Muscle layer of duodenum (tissue), 2 donors: Measurements from ENCODE around the gene CALCOCO2.
"Not testable (repeated sequence)": the region's sequence is repeated elsewhere in the genome, so short reads cannot be mapped to it uniquely, and the experiment has no call there.

Experiments used
- H3K27ac ChIP-seq: one replicate; pipeline ENCODE4 v1.7.0; 2013; ENCODE audit warnings: mild to moderate bottlenecking, low read length
- H3K27me3 ChIP-seq: one replicate; pipeline ENCODE4 v1.7.0; 2013; ENCODE audit warnings: low read depth, mild to moderate bottlenecking, control low read depth, low read length
- H3K36me3 ChIP-seq, 2 donors: one replicate each; pipeline ENCODE4 v1.7.0; 2013; ENCODE audit warnings: low read length in 2 of 2, control low read depth in 1 of 2, mild to moderate bottlenecking in 1 of 2; ENCODE audit not compliant: insufficient read depth in 2 of 2, control insufficient read depth in 1 of 2
- H3K4me1 ChIP-seq, 2 donors: one replicate each; pipeline ENCODE4 v1.7.0; 2013; ENCODE audit warnings: low read length in 2 of 2, mild to moderate bottlenecking in 2 of 2, control low read depth in 1 of 2, moderate library complexity in 1 of 2; ENCODE audit not compliant: insufficient read depth in 2 of 2, control insufficient read depth in 1 of 2
- H3K4me3 ChIP-seq, 2 donors: one replicate each; pipeline ENCODE4 v1.7.0; 2013; ENCODE audit warnings: low read length in 2 of 2, low read depth in 1 of 2, mild to moderate bottlenecking in 1 of 2
- H3K9me3 ChIP-seq, 2 donors: one replicate each; pipeline ENCODE4 v1.7.0; 2013; ENCODE audit warnings: low read length in 2 of 2, control low read depth in 1 of 2, mild to moderate bottlenecking in 1 of 2; ENCODE audit not compliant: control insufficient read depth in 1 of 2
- donor health status: healthy.

The CALCOCO2 gene

DNA sequence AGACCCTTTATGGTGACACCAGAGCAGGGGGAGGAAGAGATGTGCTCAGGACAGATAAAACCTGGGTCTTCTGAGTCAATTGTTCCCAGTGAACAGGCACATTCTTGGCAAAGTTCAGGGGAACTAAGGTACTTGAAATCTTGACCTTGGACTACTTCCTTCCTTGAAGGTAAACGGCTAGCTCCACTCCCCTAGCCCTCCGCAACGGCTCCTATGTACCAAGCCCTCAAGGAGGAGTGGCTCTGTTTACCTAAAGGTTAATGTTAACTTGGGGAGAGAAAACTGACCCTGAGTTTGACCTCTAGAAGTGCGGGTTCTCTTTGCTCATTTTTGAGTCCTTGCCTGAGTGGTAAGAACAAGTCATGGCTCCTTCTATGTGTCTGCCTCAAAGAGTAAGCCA, 21.7 kb upstream of the CALCOCO2 start:
- Histone ChIP-seq H3K36me3 (no peaks in the 10 kb centered on the region), H3K27me3 (no peaks in the 10 kb centered on the region), H3K27ac (peak overlapping the region; percentile 62), H3K4me3 (no peak overlapping the region), H3K9me3 (no peaks in the 10 kb centered on the region), H3K4me1 (peaks cover 5% of the 10 kb centered on the region in 2 donors)

DNA sequence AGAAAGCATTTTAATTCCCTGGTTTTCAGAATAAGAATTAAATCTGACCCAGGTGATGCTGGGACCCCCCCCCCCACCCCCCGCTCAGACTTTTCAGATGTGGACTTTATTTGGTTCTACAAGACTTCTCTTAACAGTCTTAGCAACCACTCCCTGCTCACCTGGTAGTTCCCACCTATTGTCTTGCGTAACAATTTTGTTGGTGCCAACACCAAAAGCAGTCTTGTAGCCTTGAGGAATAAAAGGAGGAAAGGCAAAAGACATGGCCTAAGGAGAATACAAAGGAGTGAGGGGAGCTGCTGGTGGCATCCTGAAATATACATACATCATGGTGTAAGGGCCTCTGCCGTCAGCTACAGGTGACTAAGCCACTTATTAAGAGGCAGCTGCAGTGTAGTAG, 18.8 kb upstream of the CALCOCO2 start:
- peaks cover 0 to 7% of the 10 kb centered on the region in 2 donors for H3K4me1 ChIP-seq
- H3K4me3 ChIP-seq, result no peak overlapping the region
- no peaks in the 10 kb centered on the region for H3K9me3 ChIP-seq
- no peak overlapping the region for H3K27ac ChIP-seq
- H3K36me3 ChIP-seq, result no peaks in the 10 kb centered on the region
- no peaks in the 10 kb centered on the region for H3K27me3 ChIP-seq

DNA sequence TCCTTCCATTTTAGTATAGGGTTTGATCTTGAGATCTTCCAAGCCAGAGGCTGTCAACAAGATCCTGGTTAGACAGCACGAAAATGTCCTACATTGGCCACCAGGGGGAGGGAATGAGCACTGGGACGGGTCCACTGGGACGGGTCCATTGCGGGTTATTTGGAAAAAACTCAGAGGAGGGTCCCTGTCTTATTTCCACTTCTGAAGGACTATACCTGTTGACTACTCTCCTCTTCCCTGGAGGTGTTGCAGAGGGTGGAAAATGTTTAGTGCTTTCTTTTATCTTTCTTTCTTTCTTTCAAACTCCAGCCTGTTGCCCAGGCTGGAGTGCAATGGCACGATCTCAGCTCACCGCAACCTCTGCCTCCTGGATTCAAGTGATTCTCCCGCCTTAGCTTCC, 16.3 kb upstream of the CALCOCO2 start:
- H3K9me3 ChIP-seq, result no peaks in the 10 kb centered on the region
- H3K27me3 ChIP-seq, result peaks cover 7% of the 10 kb centered on the region
- H3K4me3 ChIP-seq, result no peak overlapping the region
- no peaks in the 10 kb centered on the region for H3K36me3 ChIP-seq
- peaks cover 3 to 15% of the 10 kb centered on the region in 2 donors for H3K4me1 ChIP-seq
- no peak overlapping the region for H3K27ac ChIP-seq

DNA sequence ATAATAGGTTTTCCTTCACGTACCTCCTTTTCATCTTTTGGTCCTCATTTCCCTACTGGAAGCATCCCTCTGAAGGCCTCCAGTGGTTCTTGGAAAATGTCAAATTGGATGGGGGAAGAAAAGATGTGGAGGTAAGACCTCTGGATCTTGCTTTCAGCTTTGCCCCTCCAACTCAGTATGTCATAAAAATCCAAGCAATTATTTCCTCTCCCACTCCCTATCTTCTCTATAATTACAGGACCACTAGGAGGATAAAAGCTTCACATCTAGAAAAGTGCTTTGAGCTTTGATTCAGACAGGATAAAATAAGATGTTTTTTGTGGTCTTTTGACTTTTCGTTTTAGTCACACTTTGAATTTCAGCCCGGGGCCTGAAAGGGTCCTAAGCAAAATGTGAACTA, 15.5 kb upstream of the CALCOCO2 start:
- Histone ChIP-seq H3K9me3 (no peaks in the 10 kb centered on the region), H3K27me3 (peaks cover 7% of the 10 kb centered on the region), H3K4me3 (no peak overlapping the region), H3K4me1 (peaks cover 3 to 15% of the 10 kb centered on the region in 2 donors), H3K27ac (no peak overlapping the region), H3K36me3 (no peaks in the 10 kb centered on the region)

DNA sequence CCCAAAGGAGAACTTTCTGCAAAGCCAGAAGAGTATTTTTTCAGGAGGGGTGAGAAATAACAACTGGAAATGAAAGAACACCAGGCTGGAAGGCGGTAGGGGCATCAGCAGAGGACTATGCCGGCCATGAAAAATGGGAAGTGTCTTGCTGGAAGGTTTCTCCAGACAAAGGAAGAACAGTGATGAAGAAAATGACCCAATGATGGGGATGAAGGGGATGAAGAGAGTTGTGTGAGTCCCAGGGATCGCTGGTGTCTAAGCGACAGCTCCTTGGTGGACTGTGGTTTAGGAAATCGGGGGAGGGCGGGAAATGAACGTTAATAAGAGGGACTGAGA, 14.4 kb upstream of the CALCOCO2 start:
- no peaks in the 10 kb centered on the region for H3K36me3 ChIP-seq
- H3K27me3 ChIP-seq, result peaks cover 7% of the 10 kb centered on the region
- peaks cover 3 to 15% of the 10 kb centered on the region in 2 donors for H3K4me1 ChIP-seq
- H3K9me3 ChIP-seq, result no peaks in the 10 kb centered on the region
- H3K27ac ChIP-seq, result no peak overlapping the region
- H3K4me3 ChIP-seq, result peak overlapping the region; percentile 61 to 64

DNA sequence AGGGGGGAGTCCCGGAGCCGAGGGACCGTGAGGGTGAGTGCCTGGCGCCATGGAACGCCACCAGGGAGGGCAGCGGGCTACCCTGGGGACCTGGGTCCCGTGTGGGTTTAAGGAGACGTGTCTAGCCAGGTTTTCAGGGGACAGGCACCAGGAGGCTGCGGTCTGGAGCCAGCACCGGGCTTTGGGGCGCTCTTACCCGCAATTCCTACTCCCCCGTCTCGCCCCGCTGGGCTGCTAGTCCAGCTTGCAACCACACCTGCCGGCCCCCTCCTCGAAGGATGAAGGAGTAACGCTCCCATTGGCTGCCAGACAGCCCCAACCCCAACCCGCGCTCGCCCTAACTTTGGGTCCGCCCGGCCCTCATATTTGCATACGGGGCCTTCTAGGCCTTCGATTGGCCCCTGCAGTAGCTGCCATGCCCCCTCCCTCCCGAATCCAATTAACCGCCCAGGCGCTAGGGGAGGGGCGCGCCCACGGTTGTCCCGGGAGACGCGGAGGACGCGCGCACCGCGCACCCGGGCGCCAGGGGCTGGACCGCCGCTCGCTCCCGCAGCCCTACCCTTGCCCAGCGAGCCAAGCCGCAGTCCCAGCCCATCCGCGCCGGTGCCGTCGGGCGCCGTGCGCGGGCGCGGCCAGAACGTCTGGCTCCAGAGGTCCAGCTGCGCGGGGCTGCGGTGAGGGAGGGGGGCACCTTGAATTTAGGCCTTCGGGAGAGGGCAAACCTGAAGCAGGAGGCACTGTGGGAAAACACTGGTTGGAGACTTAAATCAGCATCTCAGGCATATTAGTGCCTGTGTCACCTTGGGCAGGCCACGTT, 13.9 kb upstream of the CALCOCO2 start, which contains the start of gene TTLL6:
Gene TTLL6, minus strand, starts transcription at position 456 of the 817 bp plus-strand sequence. Its CDS starts 157 bp downstream, at position 299.
- Histone ChIP-seq H3K4me1 (peaks cover 3 to 15% of the 10 kb centered on the region in 2 donors), H3K4me3 (peak within 1 kb of the TSS; percentile 61 to 64), H3K9me3 (no peaks in the 10 kb centered on the region), H3K27me3 (peaks cover 7% of the 10 kb centered on the region), H3K27ac (no peak within 1 kb of the TSS), H3K36me3 (no peaks in the 10 kb centered on the region)

DNA sequence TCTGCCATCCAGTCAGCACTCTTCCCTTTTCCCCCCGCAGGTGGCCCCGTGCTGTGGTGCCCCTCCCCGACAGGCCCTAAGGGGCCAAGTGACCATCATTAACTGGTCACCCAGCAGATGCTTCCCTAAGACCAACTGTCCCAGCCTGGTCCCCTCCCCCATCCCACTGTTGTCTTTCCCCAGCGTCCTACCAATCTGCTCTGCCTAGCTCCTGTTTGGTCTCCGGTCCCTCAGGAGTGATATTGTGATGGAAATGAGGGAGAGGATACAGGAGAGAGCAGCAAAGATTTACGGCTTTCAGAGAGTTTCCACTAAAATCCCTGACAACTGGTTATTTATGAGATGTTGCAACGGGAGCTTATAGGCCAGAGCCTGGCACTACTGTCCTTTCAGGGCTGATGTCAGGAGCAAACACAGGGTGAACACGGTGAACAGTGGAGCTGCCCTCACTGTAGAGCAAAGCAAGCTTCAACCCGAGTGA, 12.4 kb upstream of the CALCOCO2 start:
- peaks cover 7% of the 10 kb centered on the region for H3K27me3 ChIP-seq

DNA sequence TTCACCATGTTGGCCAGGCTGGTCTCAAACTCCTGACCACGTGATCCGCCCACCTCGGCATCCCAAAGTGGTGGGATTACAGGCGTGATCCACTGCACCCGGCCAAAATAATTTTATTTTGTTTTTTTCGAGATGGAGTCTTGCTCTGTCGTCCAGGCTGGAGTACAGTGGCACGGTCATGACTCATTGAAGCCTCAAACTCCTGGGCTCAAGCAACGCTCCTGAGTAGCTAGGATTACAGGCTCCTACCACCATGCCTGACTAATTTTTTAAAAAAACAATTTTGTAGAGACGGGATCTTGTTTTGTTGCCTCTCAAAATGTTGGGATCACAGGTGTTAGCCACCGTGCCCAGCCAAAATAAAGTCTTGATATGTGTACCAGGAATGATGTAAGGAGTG, 11.4 kb upstream of the CALCOCO2 start:
- H3K27me3 ChIP-seq, result peaks cover 7% of the 10 kb centered on the region
- peaks cover 3 to 15% of the 10 kb centered on the region in 2 donors for H3K4me1 ChIP-seq
- no peaks in the 10 kb centered on the region for H3K9me3 ChIP-seq
- no peak overlapping the region for H3K27ac ChIP-seq
- no peak overlapping the region for H3K4me3 ChIP-seq
- H3K36me3 ChIP-seq, result no peaks in the 10 kb centered on the region

More for the DNA sequence above, 12.4 kb upstream of the CALCOCO2 start:
- H3K36me3 ChIP-seq, result no peaks in the 10 kb centered on the region
- H3K4me3 ChIP-seq, result no peak overlapping the region
- H3K9me3 ChIP-seq, result no peaks in the 10 kb centered on the region
- H3K27ac ChIP-seq, result no peak overlapping the region
- H3K4me1 ChIP-seq, result peaks cover 3 to 15% of the 10 kb centered on the region in 2 donors

DNA sequence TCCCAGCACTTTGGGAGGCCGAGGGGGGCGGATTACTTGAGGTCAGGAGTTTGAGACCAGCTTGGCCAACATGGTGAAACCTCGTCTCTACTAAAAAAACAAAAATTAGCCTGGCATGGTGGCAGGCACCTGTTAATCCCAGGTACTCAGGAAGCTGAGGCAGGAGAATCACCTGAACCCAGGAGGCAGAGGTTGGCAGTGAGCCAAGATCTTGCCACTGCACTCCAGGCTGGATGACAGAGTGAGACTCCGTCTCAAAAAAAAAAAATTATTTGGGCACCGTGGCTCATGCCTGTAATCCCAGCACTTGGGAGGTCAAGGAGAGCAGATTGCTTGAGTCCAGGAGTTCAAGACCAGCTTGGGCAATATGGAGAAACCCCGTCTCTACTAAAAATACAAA, 9.9 kb upstream of the CALCOCO2 start:
- not testable (repeated sequence) for H3K4me3 ChIP-seq, H3K36me3 ChIP-seq, H3K27ac ChIP-seq, H3K9me3 ChIP-seq, H3K27me3 ChIP-seq
- H3K4me1 ChIP-seq, result peaks cover 3 to 15% of the 10 kb centered on the region in 2 donors

DNA sequence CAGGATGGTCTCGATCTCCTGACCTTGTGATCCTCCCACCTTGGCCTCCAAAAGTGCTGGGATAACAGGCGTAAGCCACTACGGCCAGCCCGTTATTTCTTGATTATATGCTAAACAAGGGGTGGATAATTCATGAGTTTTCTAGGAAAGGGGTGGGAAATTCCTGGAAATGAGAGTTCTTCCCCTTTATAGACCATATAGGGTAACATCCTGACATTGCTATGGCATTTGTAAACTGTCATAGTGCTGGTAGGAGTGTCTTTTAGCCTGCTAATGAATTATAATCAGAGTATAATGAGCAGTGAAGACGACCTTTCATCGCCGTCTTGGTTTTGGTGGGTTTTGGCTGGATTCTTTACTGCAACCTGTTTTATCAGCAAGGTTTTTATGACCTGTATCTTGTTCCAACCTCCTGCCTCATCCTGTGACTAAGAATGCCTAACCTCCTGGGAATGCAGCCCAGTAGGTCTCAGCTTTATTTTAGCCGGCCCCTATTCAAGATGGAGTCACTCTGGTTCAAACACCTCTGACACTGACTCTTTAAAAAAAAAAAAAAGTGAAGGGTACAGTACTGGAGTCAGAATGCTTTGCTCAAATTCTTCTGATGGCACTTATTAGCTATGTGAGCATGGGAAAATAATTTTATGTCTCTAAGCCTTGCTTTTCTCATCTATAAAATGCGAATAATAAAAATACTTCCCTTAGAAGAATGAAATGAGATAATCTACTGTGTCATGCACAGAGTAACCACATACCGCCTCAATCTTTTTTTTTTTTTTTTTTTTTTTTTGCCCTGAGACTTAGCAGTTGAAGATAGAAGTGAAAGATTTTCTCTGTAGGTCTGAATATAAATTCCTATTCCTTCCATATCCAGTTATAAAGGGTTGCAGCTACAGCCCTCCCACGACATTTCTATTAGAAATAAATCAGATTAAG, 5.1 kb upstream of the CALCOCO2 start:
- Histone ChIP-seq H3K27ac (no peak overlapping the region), H3K27me3 (no peaks in the 10 kb centered on the region), H3K9me3 (no peaks in the 10 kb centered on the region), H3K36me3 (no peaks in the 10 kb centered on the region), H3K4me1 (no peaks in the 10 kb centered on the region), H3K4me3 (no peak overlapping the region)

DNA sequence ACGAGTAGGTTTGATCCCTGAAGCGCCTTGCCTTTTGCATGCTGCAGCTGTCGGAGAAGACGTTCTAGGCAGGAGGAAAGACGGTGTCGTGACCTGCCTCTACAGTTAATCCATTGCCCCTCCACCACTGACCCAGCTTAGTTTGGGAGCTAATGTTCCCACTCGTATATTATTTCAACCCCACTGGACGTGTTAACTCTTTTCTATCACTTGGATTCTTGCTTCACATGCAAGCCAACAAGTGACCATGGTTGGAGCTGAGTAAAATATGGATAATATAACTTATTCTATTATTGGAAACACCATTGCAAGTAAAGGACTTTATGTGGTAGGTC, 681 bp downstream of the CALCOCO2 start:
- peak overlapping the region; percentile 92 to 99 for H3K4me3 ChIP-seq
- H3K27me3 ChIP-seq, result no peaks in the 10 kb centered on the region
- H3K36me3 ChIP-seq, result no peaks in the 10 kb centered on the region
- H3K27ac ChIP-seq, result peak overlapping the region; percentile 97
- H3K4me1 ChIP-seq, result peaks cover 15 to 21% of the 10 kb centered on the region in 2 donors
- no peaks in the 10 kb centered on the region for H3K9me3 ChIP-seq
